ENCODE measurements around the gene PAPSS2.
"Not testable (repeated sequence)": the region's sequence is repeated elsewhere in the genome, so short reads cannot be mapped to it uniquely, and the experiment has no call there.

Gene PAPSS2

DNA sequence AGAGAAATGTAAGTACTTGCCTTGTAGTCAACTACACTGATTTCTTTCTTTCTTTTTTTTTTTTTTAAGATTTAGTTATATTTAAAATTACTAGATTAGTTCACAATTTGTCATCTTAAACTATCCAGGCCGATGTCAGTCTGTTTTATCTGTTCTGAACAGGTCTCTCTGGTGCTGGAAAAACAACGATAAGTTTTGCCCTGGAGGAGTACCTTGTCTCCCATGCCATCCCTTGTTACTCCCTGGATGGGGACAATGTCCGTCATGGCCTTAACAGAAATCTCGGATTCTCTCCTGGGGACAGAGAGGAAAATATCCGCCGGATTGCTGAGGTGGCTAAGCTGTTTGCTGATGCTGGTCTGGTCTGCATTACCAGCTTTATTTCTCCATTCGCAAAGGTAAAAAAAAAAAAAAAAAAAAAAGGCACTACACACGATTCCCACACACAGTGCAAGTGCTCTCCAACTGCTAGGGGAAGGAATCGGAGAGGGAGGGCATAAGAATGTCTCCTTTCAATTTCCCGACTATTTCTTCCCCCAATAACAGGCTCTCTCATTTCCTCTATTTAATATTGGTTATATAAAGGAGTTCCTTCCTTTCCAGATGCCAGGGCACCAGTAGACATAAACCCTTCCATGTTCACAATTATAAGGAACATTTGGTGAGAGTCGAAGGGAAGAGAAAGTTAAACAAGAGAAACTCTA, 53.4 kb downstream of the PAPSS2 start:
- DNase-seq: no peak

DNA sequence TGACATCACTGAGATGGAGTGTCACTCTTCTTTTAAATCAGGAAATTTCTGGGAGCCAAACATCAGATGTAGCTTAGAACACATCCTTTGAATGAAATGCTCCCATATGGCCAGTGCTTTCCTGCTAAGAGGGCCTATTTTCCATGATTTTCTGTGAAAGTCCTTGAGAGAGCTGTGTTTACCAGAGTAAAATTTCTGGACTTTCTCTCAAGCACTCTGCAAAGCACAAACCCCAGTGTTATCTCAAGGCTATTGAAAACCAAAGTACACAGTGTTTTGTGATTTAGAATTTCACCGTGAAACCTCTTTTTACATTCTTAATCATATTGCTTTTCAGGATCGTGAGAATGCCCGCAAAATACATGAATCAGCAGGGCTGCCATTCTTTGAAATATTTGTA, 54.0 kb downstream of the PAPSS2 start:
- DNase-seq: no peak

DNA sequence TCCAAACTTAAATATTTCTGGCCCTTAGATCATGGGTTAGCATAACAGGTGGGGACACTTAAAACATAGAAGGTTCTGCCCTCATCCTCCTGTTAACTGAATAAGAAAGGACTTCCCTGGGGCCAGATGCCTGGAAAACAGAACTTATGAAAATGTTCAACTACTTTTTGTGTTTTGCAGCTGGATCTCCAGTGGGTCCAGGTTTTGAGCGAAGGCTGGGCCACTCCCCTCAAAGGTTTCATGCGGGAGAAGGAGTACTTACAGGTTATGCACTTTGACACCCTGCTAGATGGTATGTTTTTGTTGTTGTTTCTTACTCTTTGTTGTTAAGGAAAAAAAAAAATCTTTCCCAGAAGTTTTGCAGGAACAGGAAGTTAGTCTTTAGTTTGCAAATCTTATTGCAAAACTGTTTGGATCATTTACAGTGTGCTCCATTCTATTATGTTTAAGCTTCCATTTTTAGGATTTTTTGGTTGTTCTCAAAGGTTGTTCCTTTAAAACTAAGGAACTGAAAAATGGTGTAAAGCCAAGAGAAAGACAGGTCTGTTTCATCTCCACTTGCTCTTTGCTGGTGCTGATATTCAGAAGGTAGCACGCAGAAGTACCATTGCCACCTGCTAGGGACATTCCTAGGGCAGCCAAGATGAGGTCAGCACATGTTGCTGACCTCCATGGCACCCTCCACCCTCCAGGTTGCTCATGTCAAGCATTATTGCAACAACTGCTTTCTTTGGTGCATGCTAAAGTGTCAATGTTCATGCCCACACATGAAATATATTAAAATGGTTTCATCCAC, 56.1 kb downstream of the PAPSS2 start:
- DNase-seq: no peak

DNA sequence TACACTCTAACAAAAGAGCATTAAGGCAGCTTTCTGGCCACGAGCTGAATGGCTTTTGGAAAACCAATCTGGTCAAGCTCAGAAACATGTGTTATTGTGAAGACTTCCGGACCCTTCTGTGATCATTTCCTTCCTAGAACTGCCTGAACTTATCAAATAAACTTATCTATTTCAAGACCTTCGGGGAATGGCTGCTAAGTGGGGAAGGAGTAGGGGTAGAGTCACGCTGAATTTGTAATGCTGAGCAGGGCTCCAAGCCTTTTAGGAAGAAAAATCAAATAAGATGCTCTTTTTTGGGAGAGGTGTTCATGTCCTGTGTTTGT, 56.6 kb downstream of the PAPSS2 start:
- no peak for DNase-seq

DNA sequence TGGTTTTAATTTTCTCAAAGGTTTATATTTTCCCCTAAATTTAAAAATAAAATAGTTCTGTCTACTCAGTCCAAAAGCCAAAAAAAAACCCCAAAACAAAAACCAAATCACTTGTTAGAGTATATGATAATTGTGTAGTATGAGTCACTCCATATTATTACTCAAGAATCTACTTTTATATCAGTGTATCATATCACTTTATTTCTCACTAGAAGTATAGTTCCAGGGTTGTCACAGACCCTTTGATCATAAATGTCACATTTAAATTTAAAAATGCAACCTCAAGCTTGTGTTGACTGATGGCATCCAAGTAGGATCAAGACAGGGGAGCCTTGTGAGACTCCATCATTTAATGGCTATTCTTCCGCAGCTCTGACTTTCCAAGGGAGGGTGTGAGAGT, 61.0 kb downstream of the PAPSS2 start:
- no peak for DNase-seq

DNA sequence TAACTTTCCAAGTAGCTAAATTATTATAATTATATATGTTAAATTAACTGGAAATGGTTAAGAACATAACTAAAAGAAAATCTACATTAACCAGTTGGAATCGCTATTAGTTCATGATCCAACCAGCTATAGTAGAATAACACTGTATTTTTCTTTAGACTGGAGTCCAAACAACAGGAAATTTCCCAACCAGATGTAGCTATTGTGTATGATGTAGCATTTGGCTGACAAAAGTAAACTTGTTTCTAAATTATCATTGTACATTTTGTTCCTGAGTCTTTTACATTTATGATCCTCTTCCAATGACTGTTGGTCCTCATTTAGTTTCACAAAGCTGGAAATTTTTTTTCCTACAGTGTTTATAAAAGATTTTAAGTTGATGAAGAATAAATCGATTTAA, 62.1 kb downstream of the PAPSS2 start:
- no peak for DNase-seq

DNA sequence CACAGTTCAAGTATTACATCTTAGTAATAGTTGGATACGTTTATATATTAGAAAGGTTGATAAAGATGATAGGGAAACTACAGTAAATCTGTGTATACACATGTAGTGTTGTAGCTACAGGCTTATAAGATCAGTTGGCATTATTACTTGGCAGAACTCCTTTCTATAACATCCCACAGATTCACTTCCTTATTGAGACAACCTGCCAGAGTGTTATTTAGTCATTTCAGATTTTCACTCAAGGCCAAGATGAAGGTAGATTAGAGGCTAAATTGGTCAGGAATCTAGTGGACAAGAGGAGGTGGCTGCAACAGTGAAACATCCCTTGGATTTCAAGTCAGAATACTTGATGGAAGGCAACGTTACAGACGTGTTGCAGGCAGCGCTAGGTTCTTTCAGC, 63.0 kb downstream of the PAPSS2 start:
- no peak for DNase-seq

DNA sequence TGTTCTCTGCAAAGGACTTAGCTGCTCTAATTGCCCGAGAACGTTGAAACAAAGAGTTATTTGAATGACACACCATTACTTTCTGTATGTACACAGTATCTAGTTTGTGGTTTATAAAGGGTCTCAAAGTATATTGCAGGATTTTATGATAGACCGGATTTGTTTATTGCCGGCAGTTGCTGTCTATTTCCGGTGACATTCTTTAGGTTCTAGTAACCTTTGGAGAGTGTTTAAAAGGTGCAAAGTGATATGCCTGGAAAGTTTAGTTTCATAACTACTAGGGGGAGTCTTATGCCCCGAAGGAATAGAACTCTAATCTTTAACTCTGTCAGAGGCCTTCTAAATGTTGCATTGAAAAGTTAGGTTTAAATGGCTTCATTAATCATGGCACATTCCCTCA, 63.8 kb downstream of the PAPSS2 start:
- no peak for DNase-seq

DNA sequence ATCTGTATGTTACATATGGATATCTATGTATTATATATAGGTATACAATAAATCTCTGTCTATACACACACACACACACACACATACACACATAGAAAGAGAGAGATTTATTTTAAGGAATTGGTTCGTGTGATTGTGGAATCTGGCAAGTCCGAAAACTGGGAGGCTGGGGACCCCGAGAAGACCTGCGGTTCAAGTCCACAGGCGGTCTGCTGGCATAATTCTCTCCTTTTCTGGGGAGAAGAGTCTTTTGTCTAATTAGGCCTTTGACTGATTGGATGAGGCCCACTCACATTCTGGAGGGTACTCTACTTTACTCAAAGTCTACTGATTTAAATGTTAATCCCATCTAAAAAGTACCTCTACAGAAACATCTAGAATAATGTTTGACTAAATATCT, 65.1 kb downstream of the PAPSS2 start:
- DNase-seq: no peak

DNA sequence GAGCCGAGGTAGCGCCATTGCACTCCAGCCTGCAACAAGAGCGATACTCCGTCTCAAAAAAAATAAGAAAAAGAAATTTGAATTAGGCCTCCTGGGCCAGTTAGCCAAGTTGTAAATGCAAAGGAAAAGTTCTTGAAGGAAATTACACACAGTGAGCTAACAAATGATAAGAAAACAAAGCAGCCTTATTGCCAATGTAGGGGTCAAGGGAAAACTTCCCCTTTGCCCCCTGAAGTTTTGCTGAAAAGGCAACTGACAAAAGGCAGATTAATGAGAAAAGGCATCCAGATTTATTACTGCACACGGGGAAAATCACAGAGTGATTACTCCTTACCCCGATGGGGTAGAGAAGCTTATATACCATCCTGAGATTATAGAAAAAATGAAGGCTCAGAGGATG, 70.3 kb downstream of the PAPSS2 start:
- no peak for DNase-seq

DNA sequence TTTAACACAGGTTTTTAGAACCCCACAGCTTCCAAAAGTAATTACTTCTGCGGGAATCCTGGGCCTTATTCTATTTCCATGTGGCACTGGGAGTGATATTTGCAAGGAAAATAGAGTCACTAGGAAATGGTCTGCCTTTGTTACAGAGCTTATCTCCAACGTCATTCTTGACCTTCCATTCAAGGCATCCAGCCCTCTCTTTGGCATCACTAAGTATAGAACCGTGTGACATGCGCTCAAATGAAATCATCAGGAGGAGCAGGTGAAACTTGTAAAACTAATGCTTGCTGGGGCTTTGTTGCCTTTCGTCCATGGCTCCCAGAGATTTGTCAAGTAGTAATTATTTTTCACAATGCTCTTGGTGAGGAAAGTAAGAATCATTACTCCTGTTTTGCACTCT, 73.4 kb downstream of the PAPSS2 start:
- DNase-seq: no peak

DNA sequence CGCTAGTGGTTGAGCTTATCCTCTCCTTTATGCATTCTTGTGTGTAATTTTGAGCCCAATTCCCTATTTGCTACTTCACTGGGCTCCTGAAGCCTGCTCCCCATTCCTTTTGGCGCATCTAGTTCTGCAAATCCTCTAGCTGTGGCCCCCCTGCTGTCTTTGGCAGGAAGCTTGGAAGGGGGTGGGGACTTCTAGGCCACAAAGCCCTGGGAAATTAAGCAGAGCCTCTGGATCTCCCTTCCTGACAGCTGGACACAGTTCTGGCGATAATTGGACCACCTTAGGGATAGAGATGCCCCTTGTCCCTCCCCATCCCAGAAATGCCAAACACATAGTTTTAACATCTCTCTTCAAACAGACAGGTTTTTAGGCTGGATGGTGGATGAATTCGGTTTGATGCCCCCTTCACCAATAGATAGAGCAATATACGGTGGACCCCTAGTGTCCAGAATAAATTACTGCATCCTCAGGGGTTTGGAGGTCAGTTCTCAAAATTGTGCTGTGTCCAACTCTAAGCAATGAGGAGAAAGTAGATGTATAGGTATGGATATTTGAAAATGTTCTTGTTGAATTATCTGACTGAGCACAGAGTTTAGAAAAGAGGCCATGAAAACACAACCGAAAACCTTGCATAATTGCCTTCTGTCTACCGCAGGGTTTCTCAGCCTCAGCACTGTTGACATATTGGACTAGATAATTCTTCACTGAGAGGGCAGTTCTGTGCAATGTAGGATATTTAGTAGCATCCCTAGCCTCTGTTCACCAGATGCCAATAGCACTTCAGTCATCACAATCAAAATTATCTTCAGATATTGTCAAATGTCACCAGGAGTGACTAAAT, 75.5 kb downstream of the PAPSS2 start:
- peak; percentile 58 for DNase-seq

DNA sequence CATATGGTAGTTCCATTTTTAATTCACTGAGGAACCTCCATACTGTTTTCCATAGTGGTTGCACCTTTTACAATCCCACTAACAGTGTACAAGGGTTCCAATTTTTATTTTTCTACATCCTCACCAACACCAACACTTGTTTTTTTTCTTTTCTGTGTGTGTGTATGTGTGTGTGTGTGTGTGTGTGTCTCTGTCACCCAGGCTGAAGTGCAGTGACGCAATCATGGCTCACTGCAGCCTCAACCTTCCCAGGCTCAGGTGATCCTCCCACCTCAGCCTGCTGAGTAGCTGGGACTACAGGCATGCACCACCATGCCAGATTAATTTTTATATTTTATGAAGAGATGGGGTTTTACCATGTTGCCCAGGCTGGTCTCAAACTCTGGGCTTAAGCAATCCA, 78.6 kb downstream of the PAPSS2 start:
- not testable (repeated sequence) for DNase-seq

DNA sequence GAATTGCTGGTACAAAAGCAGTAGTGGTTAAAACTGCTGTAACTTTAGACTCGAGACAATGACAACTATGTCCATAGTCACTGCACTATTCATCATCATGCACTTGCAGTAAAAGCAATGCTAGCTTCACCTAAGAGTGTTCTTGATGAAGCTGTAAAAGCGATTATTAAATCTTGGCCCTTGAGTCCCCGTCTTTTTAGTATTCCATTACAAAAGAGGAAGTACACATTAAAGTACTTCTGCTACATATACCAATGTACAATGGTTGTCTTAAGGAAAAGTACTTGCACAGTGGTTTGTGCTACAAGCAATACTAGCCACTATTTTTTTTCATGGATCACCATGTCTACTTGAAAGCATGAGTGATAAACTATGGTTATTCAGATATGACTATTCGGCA, 80.0 kb downstream of the PAPSS2 start:
- no peak for DNase-seq

DNA sequence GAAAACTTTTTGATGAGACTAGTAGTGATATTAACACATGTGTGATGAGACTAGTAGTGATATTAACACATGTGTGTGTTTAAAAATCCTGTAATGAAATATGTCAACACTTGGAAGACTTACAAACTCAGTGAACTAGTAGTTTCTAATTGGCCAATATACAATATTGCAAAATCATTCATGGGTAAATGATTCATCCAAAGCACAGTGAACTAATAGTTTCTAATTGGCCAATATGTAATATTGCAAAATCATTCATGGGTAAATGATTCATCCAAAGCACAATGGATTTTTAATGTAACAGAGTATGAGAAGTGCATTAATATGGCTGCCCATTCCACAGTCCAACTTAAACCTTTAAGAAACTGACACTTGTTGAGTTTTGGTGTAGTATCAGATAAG, 80.6 kb downstream of the PAPSS2 start:
- DNase-seq: no peak

DNA sequence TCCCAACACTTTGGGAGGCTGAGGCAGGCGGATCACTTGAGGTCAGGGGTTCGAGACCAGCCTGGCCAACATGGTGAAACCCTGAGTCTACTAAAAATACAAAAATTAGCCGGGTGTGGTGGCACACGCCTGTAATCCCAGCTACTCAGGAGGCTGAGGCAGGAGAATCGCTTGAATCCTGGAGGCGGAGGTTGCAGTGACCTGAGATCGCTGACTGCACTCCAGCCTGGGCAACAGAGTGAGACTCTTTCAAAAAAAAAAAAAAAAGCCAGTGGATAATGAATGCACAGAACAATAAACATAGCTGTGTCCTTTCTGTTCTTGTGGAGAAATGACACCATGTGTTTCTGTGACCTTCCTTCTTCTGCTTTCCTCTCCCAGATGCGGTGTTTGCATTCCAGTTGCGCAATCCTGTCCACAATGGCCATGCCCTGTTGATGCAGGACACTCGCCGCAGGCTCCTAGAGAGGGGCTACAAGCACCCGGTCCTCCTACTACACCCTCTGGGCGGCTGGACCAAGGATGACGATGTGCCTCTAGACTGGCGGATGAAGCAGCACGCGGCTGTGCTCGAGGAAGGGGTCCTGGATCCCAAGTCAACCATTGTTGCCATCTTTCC, 83.4 kb downstream of the PAPSS2 start:
- not testable (repeated sequence) for DNase-seq

DNA sequence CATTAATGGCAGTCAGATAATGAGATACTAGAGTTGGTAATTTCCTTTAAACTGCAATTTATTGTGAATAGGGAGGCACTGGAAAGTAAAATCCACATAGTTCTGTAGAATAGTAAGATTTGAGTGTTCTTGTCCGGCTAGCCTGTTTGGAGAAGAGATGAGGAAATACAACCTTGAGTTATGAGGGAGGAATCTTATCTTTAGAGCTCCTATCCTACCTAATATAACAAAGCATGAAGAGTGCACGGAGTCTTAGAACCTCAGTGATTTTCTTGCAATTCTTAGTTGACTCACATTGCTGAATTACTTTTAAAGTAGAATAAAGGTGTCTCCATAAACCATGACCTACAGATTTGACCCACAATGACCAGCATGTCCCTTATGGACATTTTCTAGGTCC, 84.9 kb downstream of the PAPSS2 start:
- no peak for DNase-seq

DNA sequence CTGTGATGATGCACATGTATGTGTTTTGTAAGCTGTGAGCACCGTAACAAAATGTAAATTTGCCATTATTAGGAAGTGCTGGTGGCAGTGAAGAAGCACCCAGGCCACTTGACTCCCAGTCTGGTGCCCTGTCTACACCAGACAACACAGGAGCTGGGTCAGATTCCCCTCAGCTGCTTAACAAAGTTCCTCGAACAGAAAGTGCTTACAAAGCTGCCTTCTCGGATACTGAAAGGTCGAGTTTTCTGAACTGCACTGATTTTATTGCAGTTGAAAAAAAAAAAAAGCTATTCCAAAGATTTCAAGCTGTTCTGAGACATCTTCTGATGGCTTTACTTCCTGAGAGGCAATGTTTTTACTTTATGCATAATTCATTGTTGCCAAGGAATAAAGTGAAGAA, 87.2 kb downstream of the PAPSS2 start:
- no peak for DNase-seq

DNA sequence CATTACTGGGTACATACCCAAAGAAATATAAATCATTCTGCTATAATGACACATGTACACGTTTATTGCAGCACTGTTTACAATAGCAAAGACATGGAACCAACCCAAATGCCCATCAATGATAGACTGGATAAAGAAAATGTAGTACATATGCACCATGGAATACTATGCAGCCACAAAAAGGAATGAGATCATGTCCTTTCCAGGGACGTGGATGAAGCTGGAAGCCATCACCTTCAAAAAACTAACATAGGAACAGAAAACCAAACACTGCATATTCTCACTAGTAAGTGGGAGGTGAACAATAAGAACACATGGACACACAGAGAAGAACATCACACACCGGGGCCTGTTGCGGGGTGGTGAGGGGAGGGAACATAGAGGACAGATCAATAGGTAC, 88.6 kb downstream of the PAPSS2 start:
- not testable (repeated sequence) for DNase-seq

DNA sequence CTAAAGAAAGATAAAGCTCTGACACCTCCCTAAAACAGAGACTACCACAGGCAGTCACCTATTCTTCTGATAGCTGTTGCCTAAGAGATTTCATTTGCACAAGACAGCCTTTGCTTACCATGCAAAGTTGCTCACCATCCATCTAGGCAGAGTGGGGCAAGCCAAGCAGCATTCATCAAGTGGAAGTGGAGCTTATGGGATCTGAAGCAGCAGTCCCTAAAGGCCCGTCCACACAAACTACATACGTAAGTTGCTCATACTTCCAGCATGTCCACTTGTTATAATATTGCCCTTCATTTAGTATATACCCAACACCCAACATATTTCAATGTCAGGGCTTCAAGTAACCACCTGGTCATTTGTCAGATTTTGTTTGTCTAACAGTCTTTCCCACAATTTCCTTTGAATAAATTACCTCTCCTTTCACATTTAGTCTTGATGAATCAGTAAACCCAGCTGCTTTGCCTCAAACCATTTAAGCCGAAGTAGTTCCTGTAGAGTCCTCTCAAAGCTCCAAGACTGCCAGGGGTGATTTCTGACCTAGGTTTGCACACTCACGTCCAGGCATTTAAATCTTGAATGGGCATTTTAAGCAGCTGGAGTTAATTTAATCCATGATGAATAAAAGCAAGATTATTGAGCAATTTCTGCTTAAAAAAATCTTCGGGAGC, 90.5 kb downstream of the PAPSS2 start:
- no peak for DNase-seq

DNA sequence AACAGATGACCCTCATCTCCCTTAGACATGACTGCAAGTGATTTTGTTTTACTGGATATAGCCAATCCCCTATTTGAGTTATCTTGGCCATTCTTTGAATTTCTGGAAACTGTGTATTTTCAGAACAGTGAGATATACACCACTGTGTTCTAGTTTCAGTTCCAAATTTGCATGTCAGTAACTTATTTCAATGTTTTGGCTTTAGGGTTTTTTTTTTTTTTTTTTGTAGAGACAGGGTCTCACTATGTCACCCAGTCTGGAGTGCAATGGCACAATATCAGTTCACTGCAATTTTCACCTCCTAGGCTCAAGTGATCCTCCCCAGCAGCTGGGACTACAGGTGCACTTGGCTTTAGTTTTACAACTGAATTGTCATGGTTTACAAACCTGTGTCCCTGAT, 91.1 kb downstream of the PAPSS2 start:
- DNase-seq: no peak

DNA sequence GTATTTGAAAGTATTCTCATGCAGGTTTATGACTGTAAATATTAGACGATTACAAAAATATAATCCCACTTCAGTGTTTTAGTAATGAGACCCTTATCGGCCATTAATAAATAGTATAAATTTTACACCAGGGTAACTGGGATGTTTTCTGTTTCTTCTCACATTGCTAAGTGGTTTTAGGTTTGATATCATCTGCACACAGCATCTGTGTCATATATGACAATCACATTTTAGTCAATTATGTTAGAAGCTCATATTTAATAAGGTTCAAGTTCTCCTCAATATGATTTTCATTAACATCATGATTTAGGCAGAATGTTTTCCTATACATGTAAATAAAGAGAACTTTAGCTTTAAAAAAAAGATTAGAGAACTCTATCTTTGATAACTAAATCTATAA, 91.6 kb downstream of the PAPSS2 start:
- DNase-seq: no peak

DNA sequence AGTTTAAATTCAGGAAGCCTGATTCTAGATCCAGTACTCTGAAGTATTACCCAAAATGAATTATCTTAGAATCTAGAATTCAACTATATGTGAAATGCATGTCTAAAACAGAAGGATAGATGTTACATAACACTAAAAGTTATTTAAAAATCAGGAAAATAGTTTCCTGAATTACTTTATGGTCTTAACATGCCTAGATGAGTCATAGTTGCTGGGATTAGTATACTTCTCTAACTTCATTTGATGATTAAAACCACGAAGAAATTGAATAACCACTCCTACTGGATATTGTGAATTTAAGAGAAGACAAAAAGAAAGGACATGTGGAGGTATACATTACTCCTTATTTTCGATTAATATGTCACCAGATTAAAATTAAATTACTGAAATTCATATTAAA, 92.9 kb downstream of the PAPSS2 start:
- no peak for DNase-seq
